ENCODE data around the gene PCNX1. TPM values are rescaled to one million over a fixed set of nuclear protein-coding genes. Genes with fewer than 3 reads are reported as not detected.

The PCNX1 gene
- total RNA-seq, 6 experiments from 2014 or later, result 35.1 to 49.6 (median 41.1) TPM

DNA sequence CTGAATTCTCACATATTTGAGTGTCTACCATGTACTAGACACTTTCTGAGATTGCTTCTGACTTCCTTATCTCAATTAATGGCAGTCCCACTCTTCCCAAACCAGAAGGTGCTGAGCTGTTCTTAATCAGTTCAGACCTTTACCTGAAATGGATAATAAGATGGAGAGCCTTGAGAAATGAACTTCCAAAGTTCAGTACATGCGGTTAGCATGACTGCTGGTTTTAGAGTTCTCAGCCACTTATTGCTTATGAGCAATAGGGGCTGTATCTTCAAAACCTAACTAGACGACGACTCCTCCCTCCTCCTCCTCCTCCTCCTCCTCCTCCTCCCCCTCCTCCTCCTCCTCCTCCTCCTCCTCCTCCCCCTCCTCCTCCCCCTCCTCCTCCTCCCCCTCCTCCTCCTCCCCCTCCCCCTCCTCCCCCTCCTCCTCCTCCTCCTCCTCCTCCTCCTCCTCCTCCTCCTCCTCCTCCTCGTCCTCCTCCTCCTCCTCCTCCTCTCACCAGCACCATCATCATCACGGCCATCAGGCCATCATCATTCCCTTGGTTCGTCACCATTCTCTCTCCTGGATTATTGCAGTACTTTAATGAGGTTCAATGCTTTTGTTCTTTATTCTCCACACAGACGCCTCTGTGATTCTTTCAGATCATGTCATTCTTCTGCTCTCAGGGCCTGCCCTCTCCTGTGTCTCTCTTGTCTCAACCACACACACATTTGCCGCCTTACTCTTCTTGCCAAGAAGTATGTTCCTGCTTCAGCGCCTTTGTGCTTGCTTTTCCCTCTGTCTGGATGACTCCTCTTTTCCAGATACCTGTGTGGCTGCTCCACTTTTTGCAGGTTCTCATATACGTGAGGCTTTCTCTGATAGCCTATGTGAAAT, 2.7 kb downstream of the PCNX1 start:
- Mint-ChIP-seq H3K4me3 (peak overlapping the region; percentile 96), H3K27me3 (ENCODE audit: insufficient read depth) (peaks cover 5% of the 10 kb centered on the region), H3K36me3 (ENCODE audit: low read depth) (no peaks in the 10 kb centered on the region; the same call in 1 of the 2 replicates), H3K27ac (peak overlapping the region; percentile 96), H3K4me1 (ENCODE audit: low read depth) (peaks cover 63% of the 10 kb centered on the region), H3K9me3 (no peaks in the 10 kb centered on the region)
- no peak for DNase-seq
- TF ChIP-seq, protein P1, sequence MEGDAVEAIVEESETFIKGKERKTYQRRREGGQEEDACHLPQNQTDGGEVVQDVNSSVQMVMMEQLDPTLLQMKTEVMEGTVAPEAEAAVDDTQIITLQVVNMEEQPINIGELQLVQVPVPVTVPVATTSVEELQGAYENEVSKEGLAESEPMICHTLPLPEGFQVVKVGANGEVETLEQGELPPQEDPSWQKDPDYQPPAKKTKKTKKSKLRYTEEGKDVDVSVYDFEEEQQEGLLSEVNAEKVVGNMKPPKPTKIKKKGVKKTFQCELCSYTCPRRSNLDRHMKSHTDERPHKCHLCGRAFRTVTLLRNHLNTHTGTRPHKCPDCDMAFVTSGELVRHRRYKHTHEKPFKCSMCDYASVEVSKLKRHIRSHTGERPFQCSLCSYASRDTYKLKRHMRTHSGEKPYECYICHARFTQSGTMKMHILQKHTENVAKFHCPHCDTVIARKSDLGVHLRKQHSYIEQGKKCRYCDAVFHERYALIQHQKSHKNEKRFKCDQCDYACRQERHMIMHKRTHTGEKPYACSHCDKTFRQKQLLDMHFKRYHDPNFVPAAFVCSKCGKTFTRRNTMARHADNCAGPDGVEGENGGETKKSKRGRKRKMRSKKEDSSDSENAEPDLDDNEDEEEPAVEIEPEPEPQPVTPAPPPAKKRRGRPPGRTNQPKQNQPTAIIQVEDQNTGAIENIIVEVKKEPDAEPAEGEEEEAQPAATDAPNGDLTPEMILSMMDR (IDR thresholded peaks at IDR 0.05), result no peak

- Mint-ChIP-seq H3K27me3 (ENCODE audit: insufficient read depth) (peaks cover under 1% of the 10 kb centered on the region; the same call in 1 of the 2 replicates), H3K4me3 (no peak overlapping the region), H3K9me3 (no peaks in the 10 kb centered on the region), H3K4me1 (ENCODE audit: low read depth) (peaks cover 72% of the 10 kb centered on the region), H3K36me3 (ENCODE audit: low read depth) (peaks cover 17% of the 10 kb centered on the region), H3K27ac (no peak overlapping the region)
- no peak for DNase-seq
- TF ChIP-seq, protein P1 (IDR thresholded peaks at IDR 0.05), result no peak
Observed at GRCh38 chr14:70915415-70915814, 8.2 kb downstream of the PCNX1 start.

DNA sequence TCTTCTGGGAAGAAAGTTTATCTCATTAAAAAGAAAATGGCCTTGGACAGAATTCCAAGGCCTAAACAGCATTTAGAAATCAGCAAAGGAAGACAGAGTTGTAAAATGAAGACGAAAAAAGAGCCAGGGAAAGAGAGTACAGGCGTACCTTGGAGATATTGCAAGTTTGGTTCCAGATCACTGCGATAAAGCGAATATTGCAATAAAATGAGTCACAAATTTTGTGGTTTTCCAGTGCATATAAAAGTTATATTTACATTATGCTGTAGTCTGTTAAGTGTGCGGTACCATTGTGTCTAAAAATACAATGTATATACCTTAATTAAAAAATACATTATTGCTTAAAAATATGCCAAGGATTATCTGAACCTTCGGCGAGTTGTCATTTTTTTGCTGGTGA, 9.0 kb downstream of the PCNX1 start:
- TF ChIP-seq, protein P1 (IDR thresholded peaks at IDR 0.05), result no peak
- no peak for DNase-seq
- Mint-ChIP-seq H3K27me3 (ENCODE audit: insufficient read depth) (no peaks in the 10 kb centered on the region), H3K9me3 (no peaks in the 10 kb centered on the region), H3K36me3 (ENCODE audit: low read depth) (peaks cover 17% of the 10 kb centered on the region), H3K4me3 (no peak overlapping the region), H3K27ac (no peak overlapping the region), H3K4me1 (ENCODE audit: low read depth) (peaks cover 72% of the 10 kb centered on the region)

- no peaks in the 10 kb centered on the region for H3K27me3 Mint-ChIP-seq (ENCODE audit: insufficient read depth)
- no peak overlapping the region for H3K27ac Mint-ChIP-seq
- no peak for DNase-seq
- H3K4me3 Mint-ChIP-seq, result no peak overlapping the region
- TF ChIP-seq, protein P1 (IDR thresholded peaks at IDR 0.05), result no peak
- peaks cover 72% of the 10 kb centered on the region for H3K4me1 Mint-ChIP-seq (ENCODE audit: low read depth)
- no peaks in the 10 kb centered on the region for H3K9me3 Mint-ChIP-seq
- H3K36me3 Mint-ChIP-seq (ENCODE audit: low read depth), result peaks cover 17% of the 10 kb centered on the region
Observed at GRCh38 chr14:70916799-70917198, 9.5 kb downstream of the PCNX1 start.

- no peaks in the 10 kb centered on the region for H3K27me3 Mint-ChIP-seq (ENCODE audit: insufficient read depth)
- TF ChIP-seq, protein P1 (IDR thresholded peaks at IDR 0.05), result no peak
- peaks cover 17% of the 10 kb centered on the region for H3K36me3 Mint-ChIP-seq (ENCODE audit: low read depth)
- H3K4me1 Mint-ChIP-seq (ENCODE audit: low read depth), result peaks cover 75% of the 10 kb centered on the region
- no peaks in the 10 kb centered on the region for H3K9me3 Mint-ChIP-seq
- no peak overlapping the region for H3K27ac Mint-ChIP-seq
- DNase-seq, result no peak
- H3K4me3 Mint-ChIP-seq, result no peak overlapping the region
Observed at GRCh38 chr14:70917633-70918032, 10.4 kb downstream of the PCNX1 start.

All from HFFc6 (cell line).